Mesodermal cell (in vitro differentiated cells): ENCODE data around the gene MBD3L2.
"Not testable (repeated sequence)": the region's sequence is repeated elsewhere in the genome, so short reads cannot be mapped to it uniquely, and the experiment has no call there.

ENCODE experiments used
- H3K27ac ChIP-seq: 2 replicates; pipeline ENCODE4 v1.7.0; 2013; ENCODE audit warnings: mild to moderate bottlenecking, low read depth, low read length, moderate library complexity; ENCODE audit not compliant: severe bottlenecking
- H3K36me3 ChIP-seq: 2 replicates; pipeline ENCODE4 v1.7.1; 2013; ENCODE audit warnings: mild to moderate bottlenecking, low read length, moderate library complexity; ENCODE audit not compliant: control insufficient read depth, insufficient read depth
- H3K4me1 ChIP-seq: one replicate; pipeline ENCODE4 v1.7.1; 2013; ENCODE audit warnings: mild to moderate bottlenecking, low read length; ENCODE audit not compliant: insufficient read depth, control insufficient read depth, poor library complexity, severe bottlenecking
- H3K4me3 ChIP-seq: 2 replicates; pipeline ENCODE4 v1.7.0; 2013; ENCODE audit warnings: low read length, control low read depth, mild to moderate bottlenecking; ENCODE audit not compliant: insufficient read depth, poor library complexity, severe bottlenecking; ENCODE audit errors: extremely low read depth
- H3K9me3 ChIP-seq: 2 replicates; pipeline ENCODE4 v1.7.1; 2013; ENCODE audit warnings: mild to moderate bottlenecking, low read length, moderate library complexity; ENCODE audit not compliant: control insufficient read depth
- WGBS, 2 experiments: methylation state at CpG; one replicate each; pipeline ENCODE4 v1.1.5; 2013; ENCODE audit warnings: missing lambda C conversion rate in 2 of 2; ENCODE audit not compliant: insufficient coverage in 2 of 2; 5-methylcytosine and 5-hydroxymethylcytosine counted together

Gene MBD3L2

GRCh38 chr19:7021331-7021730 lies 27.8 kb upstream of the MBD3L2 start, which contains the start of gene MBD3L2B:
Gene MBD3L2B, minus strand, starts transcription at chr19:7021431. Its CDS starts 34 bp downstream, at chr19:7021397.
- no CpG with 5 or more reads among the region's 6 CpGs for WGBS, 2 experiments
- H3K4me1 ChIP-seq, H3K27ac ChIP-seq, H3K36me3 ChIP-seq, H3K4me3 ChIP-seq: not testable (repeated sequence)
- H3K9me3 ChIP-seq, result peaks cover 11% of the 10 kb centered on the region

GRCh38 chr19:7028790-7029189 lies 20.3 kb upstream of the MBD3L2 start:
- not testable (repeated sequence) for H3K4me1 ChIP-seq, H3K36me3 ChIP-seq, H3K4me3 ChIP-seq, H3K9me3 ChIP-seq, H3K27ac ChIP-seq
- no CpG with 5 or more reads among the region's 1 CpG for WGBS, 2 experiments

GRCh38 chr19:7030278-7030677 lies 18.8 kb upstream of the MBD3L2 start, which contains the start of gene MBD3L5:
Gene MBD3L5, plus strand, starts transcription at chr19:7030578. Its CDS starts 34 bp downstream, at chr19:7030612.
- WGBS, 2 experiments, result no CpG with 5 or more reads among the region's 9 CpGs
- not testable (repeated sequence) for H3K36me3 ChIP-seq, H3K9me3 ChIP-seq, H3K4me3 ChIP-seq, H3K4me1 ChIP-seq, H3K27ac ChIP-seq

- H3K36me3 ChIP-seq, H3K4me1 ChIP-seq, H3K27ac ChIP-seq, H3K9me3 ChIP-seq, H3K4me3 ChIP-seq: not testable (repeated sequence)
- WGBS, 2 experiments, result no CpG with 5 or more reads among the region's 9 CpGs
Observed at GRCh38 chr19:7040079-7040478, 9.0 kb upstream of the MBD3L2 start, which contains the start of gene MBD3L4. Gene MBD3L4, minus strand, starts transcription at chr19:7040179. Its CDS starts 35 bp downstream, at chr19:7040144.

- not testable (repeated sequence) for H3K36me3 ChIP-seq, H3K4me1 ChIP-seq, H3K27ac ChIP-seq, H3K4me3 ChIP-seq, H3K9me3 ChIP-seq
- WGBS, 2 experiments, result no CpG with 5 or more reads among the region's 2 CpGs
Observed at GRCh38 chr19:7041563-7041962, 7.6 kb upstream of the MBD3L2 start.

- not testable (repeated sequence) for H3K27ac ChIP-seq, H3K4me3 ChIP-seq, H3K4me1 ChIP-seq, H3K9me3 ChIP-seq, H3K36me3 ChIP-seq
- WGBS, 2 experiments, result no CpG with 5 or more reads among the region's 5 CpGs
Observed at GRCh38 chr19:7051421-7051820, 2.3 kb downstream of the MBD3L2 start.

- no CpG with 5 or more reads among the region's 7 CpGs for WGBS, 2 experiments
- H3K27ac ChIP-seq, result not testable (repeated sequence)
Observed at GRCh38 chr19:7052896-7053295, 3.8 kb downstream of the MBD3L2 start.

GRCh38 chr19:7054635-7055368 lies 5.7 kb downstream of the MBD3L2 start:
- H3K36me3 ChIP-seq, H3K4me3 ChIP-seq, H3K9me3 ChIP-seq, H3K27ac ChIP-seq, H3K4me1 ChIP-seq: not testable (repeated sequence)
- 94 to 96% methylated on average over 3 to 4 of the region's 14 CpGs for WGBS, 2 experiments

More at GRCh38 chr19:7052896-7053295, 3.8 kb downstream of the MBD3L2 start:
- H3K4me1 ChIP-seq, H3K4me3 ChIP-seq, H3K9me3 ChIP-seq, H3K36me3 ChIP-seq: not testable (repeated sequence)

GRCh38 chr19:7055679-7056078 lies 6.6 kb downstream of the MBD3L2 start:
- not testable (repeated sequence) for H3K4me3 ChIP-seq, H3K9me3 ChIP-seq, H3K36me3 ChIP-seq, H3K4me1 ChIP-seq, H3K27ac ChIP-seq
- WGBS, 2 experiments, result 78% methylated on average over 3 of the region's 14 CpGs; no CpG with 5 or more reads in 1 of the 2 experiments

GRCh38 chr19:7056371-7056770 lies 7.2 kb downstream of the MBD3L2 start:
- not testable (repeated sequence) for H3K36me3 ChIP-seq, H3K27ac ChIP-seq, H3K4me1 ChIP-seq, H3K9me3 ChIP-seq, H3K4me3 ChIP-seq
- WGBS, 2 experiments, result 80 to 93% methylated on average over 2 to 3 of the region's 16 CpGs

- H3K36me3 ChIP-seq, H3K4me3 ChIP-seq, H3K27ac ChIP-seq, H3K4me1 ChIP-seq, H3K9me3 ChIP-seq: not testable (repeated sequence)
- no CpG with 5 or more reads among the region's 8 CpGs for WGBS, 2 experiments
Observed at GRCh38 chr19:7058576-7058975, 9.5 kb downstream of the MBD3L2 start, which contains the start of gene MBD3L3. Gene MBD3L3, minus strand, starts transcription at chr19:7058676. Its CDS starts 71 bp downstream, at chr19:7058605.
